SU-DHL-6 (cell line): ENCODE results near the gene PLCXD3.

ENCODE experiments used
- CTCF ChIP-seq: fragments of 200-600 bp; sonication (generic); IDR thresholded peaks from one replicate; pipeline ENCODE4 v1.5.1; 2017; ENCODE audit warnings: antibody characterized with exemption, mild to moderate bottlenecking, low read length, moderate library complexity; ENCODE audit not compliant: insufficient read depth, poor library complexity, severe bottlenecking
- EZH2phosphoT487 ChIP-seq: fragments of 200-600 bp; sonication (generic), shearing (Covaris generic); conservative IDR thresholded peaks from 2 replicates; pipeline ENCODE4 v1.6.1; 2018; ENCODE audit warnings: mild to moderate bottlenecking, antibody characterized with exemption, low read length, moderate library complexity, mixed read lengths

- TF ChIP-seq CTCF, result no peak
- TF ChIP-seq EZH2phosphoT487, result no peak
Observed at GRCh38 chr5:41445937-41446563, 64.4 kb downstream of the PLCXD3 start.
